GM20431 (cell line): ENCODE measurements around the gene CYB5R4.
"Not testable (repeated sequence)": the region's sequence is repeated elsewhere in the genome, so short reads cannot be mapped to it uniquely, and the experiment has no call there.

ENCODE experiments used
- in situ Hi-C: fragments of 300-500 bp; cut with MseI, MboI; formaldehyde crosslinking; loops from one replicate; pipeline ENCODE4 v1.15.0; 2020; ENCODE audit warnings: low sequenced_read_pairs; ENCODE audit not compliant: unreplicated experiment

The CYB5R4 gene

DNA sequence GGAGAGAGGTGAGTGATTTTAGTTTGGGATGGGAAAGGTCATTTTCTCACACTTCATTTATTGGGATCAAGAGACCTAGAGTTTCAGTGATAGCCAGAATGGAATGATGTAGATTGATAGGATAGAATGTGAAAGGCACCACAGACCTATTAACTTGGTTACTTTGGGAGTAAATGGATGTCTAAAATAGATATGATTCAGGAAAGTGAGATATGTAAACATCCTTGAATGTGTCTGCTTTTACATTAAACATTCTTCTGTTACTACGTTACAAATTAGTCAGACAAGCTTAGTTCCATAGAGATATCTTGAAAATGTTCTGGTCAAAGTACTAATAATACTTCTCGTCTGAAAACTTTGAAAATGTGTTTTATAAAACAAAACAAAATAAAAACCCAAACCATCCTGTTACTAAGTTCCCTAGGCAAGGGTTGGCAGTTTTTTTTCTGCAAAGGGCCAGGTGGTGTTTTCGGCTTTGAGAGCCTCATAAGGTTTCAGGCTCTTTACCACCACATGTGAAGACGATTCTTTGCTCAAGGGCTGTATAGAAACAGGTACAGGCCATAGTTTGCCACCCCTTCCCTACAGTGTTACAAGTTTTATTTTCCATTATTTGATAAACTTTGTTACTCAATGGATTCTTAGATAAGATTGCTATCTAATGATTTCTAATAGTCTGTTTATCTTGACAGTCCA, 3.4 kb downstream of the CYB5R4 start:
- in situ Hi-C loops, result no loop called here

GRCh38 chr6:83867043-83867442, 7.6 kb downstream of the CYB5R4 start:
- in situ Hi-C loops, result no loop called here

DNA sequence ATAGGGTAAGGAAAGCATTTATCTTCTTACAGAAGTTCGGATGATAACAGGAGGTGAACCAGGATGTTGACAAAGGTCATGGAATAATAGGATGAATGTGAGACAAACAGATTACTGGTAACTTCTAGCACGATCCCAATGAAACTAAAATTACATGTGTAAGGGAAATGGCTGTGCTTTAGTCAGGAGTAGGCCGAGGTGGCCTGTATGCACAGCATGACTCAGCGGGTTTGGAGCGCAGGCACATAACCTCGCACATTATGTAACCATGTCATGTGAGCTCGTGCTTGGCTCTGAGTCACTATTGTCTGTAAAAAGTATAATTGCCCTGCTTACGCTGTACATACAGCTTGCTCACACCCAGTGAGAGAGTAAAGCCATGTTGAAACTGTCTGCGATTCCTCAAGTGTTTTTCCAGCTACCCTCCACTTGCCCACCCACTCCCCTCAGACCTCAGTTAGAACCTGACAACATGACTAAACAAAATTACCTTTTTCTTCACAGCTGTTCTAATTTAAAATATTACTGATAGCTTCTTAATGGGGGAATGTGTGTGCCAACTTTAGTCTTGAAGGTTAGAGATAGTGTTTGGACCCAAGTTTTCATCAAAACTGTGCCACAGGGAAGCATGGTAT, 8.2 kb downstream of the CYB5R4 start:
- in situ Hi-C loops, result no loop called here

DNA sequence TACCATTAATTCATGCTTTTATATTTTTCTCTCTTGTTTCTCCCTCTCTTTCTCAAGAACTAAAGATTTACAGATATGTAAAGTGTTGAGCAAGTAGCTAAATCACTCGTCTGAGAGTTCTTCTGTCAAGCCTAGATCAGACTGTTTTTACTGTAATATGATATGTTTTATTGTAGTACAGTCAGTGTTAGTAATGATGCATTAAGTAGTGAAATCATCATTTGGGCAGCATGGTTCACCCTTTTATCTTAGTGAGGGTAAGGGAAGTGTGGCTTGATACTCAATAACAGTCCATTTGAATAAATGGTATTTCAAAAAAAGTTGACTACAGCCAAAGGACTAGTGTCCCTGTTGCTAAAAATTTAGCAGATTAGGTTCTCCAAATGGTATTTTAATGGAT, 9.2 kb downstream of the CYB5R4 start:
- in situ Hi-C loops, result no loop called here

DNA sequence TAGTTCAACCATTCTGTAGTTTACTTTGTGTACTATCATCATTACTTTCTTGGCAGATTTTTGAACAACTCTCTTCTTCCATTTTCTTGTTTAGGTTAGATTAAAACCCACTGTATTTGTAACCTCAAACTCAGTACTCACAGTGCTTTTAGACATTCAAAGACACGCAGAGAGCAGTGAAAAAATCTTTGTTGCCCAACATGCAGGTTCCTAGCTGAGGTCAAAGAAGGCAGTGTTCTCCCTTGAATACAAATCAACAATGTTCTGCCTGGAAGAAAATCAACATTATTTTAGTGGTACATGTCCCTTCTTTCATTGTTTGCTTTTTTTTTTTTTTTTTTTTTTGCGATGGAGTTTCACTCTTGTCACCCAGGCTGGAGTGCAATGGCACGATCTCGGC, 11.2 kb downstream of the CYB5R4 start:
- in situ Hi-C loops, result no loop called here

- in situ Hi-C loops, result no loop called here
Measured at GRCh38 chr6:83872386-83873118, 13.1 kb downstream of the CYB5R4 start.

DNA sequence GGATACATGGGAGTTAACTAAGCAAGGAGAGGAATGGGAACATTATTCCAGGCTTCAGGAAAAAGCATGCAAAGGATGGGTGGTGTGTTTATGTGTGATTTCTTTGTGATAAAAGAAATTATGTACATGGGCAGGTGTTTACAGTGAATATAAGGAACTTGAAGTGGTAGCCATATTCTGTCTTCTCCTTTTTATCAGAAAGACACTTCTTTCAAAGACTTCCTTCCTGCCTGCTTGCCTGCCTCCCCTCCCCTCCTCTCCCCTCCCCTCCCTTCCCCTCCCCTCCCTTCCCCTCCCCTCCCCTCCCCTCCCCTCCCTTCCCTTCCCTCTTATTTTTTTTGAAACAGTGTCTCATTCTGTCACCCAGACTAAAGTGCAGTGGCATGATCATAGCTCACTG, 14.4 kb downstream of the CYB5R4 start:
- in situ Hi-C loops, result no loop called here

GRCh38 chr6:83875843-83876242, 16.4 kb downstream of the CYB5R4 start:
- in situ Hi-C loops, result no loop called here

DNA sequence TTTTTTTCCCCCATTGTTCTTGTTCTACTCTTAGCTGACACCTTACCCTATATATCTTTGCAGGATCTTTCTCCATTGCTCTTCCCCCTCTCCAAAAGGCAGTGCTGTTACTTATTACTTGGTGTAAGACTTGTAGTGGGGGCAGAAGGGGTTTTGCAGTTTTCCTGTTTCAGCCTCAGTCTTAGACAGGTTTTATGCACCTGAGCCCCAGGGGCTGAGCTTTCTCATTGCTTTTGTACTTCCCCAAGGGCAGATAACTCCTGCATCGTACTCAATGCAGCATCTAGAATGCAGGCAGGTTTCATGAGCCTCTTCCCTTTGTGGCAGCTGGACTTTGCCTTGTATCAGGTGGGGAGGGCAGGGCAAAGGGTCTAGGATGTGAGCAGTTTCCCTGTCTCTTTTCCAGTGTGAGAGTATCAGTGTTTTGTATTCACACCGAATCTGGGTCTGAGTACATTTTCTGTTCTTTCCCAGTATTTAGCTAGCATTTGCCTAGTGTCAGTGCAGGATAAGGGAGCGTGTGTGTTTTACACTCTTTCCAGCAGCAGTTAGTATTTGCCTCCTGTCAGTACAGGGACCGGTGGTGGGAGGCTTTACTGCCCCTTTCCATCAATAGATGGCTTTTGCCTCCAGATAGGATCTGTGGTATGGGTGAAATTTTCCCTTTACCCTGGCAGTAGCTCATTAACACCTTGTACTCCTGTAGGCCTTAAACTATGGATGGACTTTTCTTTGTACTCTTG, 19.6 kb downstream of the CYB5R4 start:
- in situ Hi-C loops, result no loop called here

GRCh38 chr6:83879746-83880145, 20.3 kb downstream of the CYB5R4 start:
- in situ Hi-C loops, result loop anchor here (10.0 kb wide), 1 partner anchor 335 kb away; no protein-coding TSS in a partner anchor

DNA sequence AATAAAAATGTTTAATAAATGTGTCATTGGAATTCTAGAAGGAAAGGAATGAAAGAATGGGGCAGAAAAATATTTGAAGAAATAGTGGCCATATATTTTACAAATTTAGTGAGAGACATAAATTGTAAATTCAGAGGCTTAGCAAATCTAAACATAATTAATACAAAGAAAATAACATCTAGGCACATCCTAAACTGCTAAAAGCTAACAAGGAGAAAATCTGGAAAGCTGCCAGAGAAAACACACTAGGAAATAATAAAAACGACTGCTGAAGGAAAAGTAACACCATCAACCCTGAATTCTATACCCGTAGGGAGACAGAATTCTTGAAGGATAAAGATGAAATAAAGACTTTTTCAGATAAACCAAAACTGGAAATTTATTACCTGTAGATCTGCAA, 23.8 kb downstream of the CYB5R4 start:
- in situ Hi-C loops, result loop anchor here (10.0 kb wide), 1 partner anchor 332 kb away; no protein-coding TSS in a partner anchor

- in situ Hi-C loops, result loop anchor here (10.0 kb wide), 1 partner anchor 330 kb away; no protein-coding TSS in a partner anchor
Measured at GRCh38 chr6:83884523-83884922, 25.0 kb downstream of the CYB5R4 start.

GRCh38 chr6:83885984-83886383, 26.5 kb downstream of the CYB5R4 start:
- in situ Hi-C loops, result loop anchor here (10.0 kb wide), 1 partner anchor 329 kb away; no protein-coding TSS in a partner anchor

DNA sequence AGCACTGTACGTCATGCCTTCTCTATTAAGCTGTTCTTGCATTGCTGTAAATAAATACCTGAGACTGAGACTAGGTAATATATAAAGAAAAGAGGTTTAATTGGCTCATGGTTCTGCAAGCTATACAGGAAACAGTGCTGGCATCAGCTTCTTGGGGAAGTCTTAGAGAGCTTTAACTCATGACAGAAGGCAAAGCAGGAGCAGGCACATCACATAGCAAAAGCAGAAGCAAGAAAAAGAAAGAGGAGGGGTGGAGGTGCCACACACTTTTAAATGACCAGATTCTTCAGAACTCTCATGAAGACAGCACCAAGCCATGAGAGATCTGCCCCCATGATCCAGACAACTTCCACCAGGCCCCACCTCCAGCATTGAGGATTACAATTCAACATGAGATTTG, 30.1 kb downstream of the CYB5R4 start:
- in situ Hi-C loops, result loop anchor here (10.0 kb wide), 1 partner anchor 325 kb away; no protein-coding TSS in a partner anchor

GRCh38 chr6:83890520-83890919, 31.0 kb downstream of the CYB5R4 start:
- in situ Hi-C loops, result no loop called here

GRCh38 chr6:83891586-83891985, 32.1 kb downstream of the CYB5R4 start:
- in situ Hi-C loops, result no loop called here

GRCh38 chr6:83893024-83893423, 33.5 kb downstream of the CYB5R4 start:
- in situ Hi-C loops, result no loop called here

- in situ Hi-C loops, result not testable (repeated sequence)
Measured at GRCh38 chr6:83897094-83897493, 37.6 kb downstream of the CYB5R4 start.

- in situ Hi-C loops, result no loop called here
Measured at GRCh38 chr6:83901624-83902023, 42.1 kb downstream of the CYB5R4 start.

DNA sequence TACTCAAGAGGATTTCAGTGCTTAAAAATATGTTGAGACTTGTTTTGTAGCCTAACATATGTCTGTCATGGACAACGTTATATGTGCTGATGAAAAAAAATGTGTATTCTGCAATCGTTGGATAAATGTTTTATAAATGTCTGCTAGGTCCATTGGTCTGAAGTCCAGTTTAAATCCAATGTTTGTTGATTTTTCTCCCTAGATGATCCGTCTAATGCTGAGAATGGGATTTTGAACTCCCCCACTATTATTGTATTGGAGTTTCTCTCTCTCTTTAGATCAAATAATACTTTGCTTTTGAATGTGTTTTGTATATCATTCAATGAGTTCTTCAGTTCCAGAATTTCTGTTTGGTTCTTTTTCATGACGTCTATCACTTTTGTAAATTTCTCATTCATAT, 44.9 kb downstream of the CYB5R4 start:
- in situ Hi-C loops, result no loop called here
